ENCODE data around the gene NEK5. TPM values are rescaled to one million over a fixed set of nuclear protein-coding genes. Genes with fewer than 3 reads are reported as not detected.

NEK5 gene
- total and polyA plus RNA-seq, 2 experiments from 2014 or later, result 0.73 to 1.3 TPM

- Histone ChIP-seq H3K27me3 (ENCODE audit: insufficient read depth) (no peaks in the 10 kb centered on the region), H3K4me1 (ENCODE audit: insufficient read depth) (peaks cover 25% of the 10 kb centered on the region), H2AFZ (no peak overlapping the region), H4K20me1 (replicated peaks; ENCODE audit: insufficient read depth) (no peaks in the 10 kb centered on the region), H3K4me2 (no peak overlapping the region), H3K79me2 (replicated peaks; ENCODE audit: insufficient read depth) (no peaks in the 10 kb centered on the region), H3K36me3 (ENCODE audit: insufficient read depth) (no peaks in the 10 kb centered on the region), H3F3A (replicated peaks; ENCODE audit: low read depth) (no peaks in the 10 kb centered on the region), H3K4me3 (no peak overlapping the region), H3K9me2 (ENCODE audit: insufficient read depth) (no peaks in the 10 kb centered on the region), H3K27ac (ENCODE audit: low read depth) (no peak overlapping the region)
- no peaks in the 10 kb centered on the region for H3K36me3 Mint-ChIP-seq (ENCODE audit: low read depth)
- DNase-seq (ENCODE audit: low spot score) (no peak), ATAC-seq (no peak)
- peaks cover 49% of the 10 kb centered on the region for H3K4me1 Mint-ChIP-seq
- TF ChIP-seq ZNF114 (CRISPR knock-in tag; IDR thresholded peaks at IDR 0.05), result no peak
- no peak for TF ChIP-seq REST (IDR thresholded peaks at IDR 0.05; ENCODE audit: unreplicated experiment)
- TF ChIP-seq, protein P1, sequence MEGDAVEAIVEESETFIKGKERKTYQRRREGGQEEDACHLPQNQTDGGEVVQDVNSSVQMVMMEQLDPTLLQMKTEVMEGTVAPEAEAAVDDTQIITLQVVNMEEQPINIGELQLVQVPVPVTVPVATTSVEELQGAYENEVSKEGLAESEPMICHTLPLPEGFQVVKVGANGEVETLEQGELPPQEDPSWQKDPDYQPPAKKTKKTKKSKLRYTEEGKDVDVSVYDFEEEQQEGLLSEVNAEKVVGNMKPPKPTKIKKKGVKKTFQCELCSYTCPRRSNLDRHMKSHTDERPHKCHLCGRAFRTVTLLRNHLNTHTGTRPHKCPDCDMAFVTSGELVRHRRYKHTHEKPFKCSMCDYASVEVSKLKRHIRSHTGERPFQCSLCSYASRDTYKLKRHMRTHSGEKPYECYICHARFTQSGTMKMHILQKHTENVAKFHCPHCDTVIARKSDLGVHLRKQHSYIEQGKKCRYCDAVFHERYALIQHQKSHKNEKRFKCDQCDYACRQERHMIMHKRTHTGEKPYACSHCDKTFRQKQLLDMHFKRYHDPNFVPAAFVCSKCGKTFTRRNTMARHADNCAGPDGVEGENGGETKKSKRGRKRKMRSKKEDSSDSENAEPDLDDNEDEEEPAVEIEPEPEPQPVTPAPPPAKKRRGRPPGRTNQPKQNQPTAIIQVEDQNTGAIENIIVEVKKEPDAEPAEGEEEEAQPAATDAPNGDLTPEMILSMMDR (conservative IDR thresholded peaks at IDR 0.05; ENCODE audit: low read depth in 2 of 2), result no peak
- no peak for TF ChIP-seq JUNB (IDR thresholded peaks at IDR 0.05; ENCODE audit: unreplicated experiment)
- TF ChIP-seq NANOG (IDR thresholded peaks at IDR 0.05; ENCODE audit: borderline replicate concordance), result no peak
- TF ChIP-seq EZH2phosphoT487 (IDR thresholded peaks at IDR 0.05; ENCODE audit: unreplicated experiment), result no peak
- TF ChIP-seq, protein P2, sequence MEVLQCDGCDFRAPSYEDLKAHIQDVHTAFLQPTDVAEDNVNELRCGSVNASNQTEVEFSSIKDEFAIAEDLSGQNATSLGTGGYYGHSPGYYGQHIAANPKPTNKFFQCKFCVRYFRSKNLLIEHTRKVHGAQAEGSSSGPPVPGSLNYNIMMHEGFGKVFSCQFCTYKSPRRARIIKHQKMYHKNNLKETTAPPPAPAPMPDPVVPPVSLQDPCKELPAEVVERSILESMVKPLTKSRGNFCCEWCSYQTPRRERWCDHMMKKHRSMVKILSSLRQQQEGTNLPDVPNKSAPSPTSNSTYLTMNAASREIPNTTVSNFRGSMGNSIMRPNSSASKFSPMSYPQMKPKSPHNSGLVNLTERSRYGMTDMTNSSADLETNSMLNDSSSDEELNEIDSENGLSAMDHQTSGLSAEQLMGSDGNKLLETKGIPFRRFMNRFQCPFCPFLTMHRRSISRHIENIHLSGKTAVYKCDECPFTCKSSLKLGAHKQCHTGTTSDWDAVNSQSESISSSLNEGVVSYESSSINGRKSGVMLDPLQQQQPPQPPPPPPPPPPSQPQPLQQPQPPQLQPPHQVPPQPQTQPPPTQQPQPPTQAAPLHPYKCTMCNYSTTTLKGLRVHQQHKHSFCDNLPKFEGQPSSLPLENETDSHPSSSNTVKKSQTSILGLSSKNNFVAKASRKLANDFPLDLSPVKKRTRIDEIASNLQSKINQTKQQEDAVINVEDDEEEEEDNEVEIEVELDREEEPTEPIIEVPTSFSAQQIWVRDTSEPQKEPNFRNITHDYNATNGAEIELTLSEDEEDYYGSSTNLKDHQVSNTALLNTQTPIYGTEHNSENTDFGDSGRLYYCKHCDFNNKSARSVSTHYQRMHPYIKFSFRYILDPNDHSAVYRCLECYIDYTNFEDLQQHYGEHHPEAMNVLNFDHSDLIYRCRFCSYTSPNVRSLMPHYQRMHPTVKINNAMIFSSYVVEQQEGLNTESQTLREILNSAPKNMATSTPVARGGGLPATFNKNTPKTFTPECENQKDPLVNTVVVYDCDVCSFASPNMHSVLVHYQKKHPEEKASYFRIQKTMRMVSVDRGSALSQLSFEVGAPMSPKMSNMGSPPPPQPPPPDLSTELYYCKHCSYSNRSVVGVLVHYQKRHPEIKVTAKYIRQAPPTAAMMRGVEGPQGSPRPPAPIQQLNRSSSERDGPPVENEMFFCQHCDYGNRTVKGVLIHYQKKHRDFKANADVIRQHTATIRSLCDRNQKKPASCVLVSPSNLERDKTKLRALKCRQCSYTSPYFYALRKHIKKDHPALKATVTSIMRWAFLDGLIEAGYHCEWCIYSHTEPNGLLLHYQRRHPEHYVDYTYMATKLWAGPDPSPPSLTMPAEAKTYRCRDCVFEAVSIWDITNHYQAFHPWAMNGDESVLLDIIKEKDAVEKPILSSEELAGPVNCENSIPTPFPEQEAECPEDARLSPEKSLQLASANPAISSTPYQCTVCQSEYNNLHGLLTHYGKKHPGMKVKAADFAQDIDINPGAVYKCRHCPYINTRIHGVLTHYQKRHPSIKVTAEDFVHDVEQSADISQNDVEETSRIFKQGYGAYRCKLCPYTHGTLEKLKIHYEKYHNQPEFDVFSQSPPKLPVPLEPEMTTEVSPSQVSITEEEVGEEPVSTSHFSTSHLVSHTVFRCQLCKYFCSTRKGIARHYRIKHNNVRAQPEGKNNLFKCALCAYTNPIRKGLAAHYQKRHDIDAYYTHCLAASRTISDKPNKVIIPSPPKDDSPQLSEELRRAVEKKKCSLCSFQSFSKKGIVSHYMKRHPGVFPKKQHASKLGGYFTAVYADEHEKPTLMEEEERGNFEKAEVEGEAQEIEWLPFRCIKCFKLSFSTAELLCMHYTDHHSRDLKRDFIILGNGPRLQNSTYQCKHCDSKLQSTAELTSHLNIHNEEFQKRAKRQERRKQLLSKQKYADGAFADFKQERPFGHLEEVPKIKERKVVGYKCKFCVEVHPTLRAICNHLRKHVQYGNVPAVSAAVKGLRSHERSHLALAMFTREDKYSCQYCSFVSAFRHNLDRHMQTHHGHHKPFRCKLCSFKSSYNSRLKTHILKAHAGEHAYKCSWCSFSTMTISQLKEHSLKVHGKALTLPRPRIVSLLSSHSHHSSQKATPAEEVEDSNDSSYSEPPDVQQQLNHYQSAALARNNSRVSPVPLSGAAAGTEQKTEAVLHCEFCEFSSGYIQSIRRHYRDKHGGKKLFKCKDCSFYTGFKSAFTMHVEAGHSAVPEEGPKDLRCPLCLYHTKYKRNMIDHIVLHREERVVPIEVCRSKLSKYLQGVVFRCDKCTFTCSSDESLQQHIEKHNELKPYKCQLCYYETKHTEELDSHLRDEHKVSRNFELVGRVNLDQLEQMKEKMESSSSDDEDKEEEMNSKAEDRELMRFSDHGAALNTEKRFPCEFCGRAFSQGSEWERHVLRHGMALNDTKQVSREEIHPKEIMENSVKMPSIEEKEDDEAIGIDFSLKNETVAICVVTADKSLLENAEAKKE (CRISPR knock-in tag; IDR thresholded peaks at IDR 0.05), result no peak
- no peak for TF ChIP-seq ETS1 (IDR thresholded peaks at IDR 0.05)
- no peak for TF ChIP-seq CREB1 (CRISPR knock-in tag; IDR thresholded peaks at IDR 0.05; ENCODE audit: low read depth)
- TF ChIP-seq STAT1 (IDR thresholded peaks at IDR 0.05; ENCODE audit: unreplicated experiment), result no peak
- no peak for TF ChIP-seq POLR2AphosphoS5 (IDR thresholded peaks at IDR 0.05; ENCODE audit: low read depth)
- no peak overlapping the region for H3K4me3 Mint-ChIP-seq
- no peaks in the 10 kb centered on the region for H3K9me3 Mint-ChIP-seq
- peaks cover 17% of the 10 kb centered on the region for H3K27me3 Mint-ChIP-seq (ENCODE audit: insufficient read depth, low read depth, poor library complexity)
- H3K27ac Mint-ChIP-seq, result no peak overlapping the region
These were observed 132.2 kb downstream of the NEK5 start for GRCh38 chr13:51996641-51997040.

Data from GM23338 (cell line).